GM12878 (cell line): ENCODE data around the gene SHC2.

Experiments
- CTCF ChIP-seq, 3 experiments: IDR thresholded peaks in 2 of 3; conservative IDR thresholded peaks in 1 of 3; 2 replicates each; pipeline ENCODE4 v1.5.1; 2011; ENCODE audit warnings: low read depth in 3 of 3, low read length in 3 of 3, mild to moderate bottlenecking in 3 of 3, control low read depth in 2 of 3, moderate library complexity in 2 of 3, inconsistent platforms in 1 of 3, mixed read lengths in 1 of 3; ENCODE audit not compliant: control insufficient read depth in 2 of 3, insufficient read depth in 1 of 3; ENCODE audit errors: extremely low read depth in 1 of 3
- ESRRA ChIP-seq: IDR thresholded peaks from 2 replicates; pipeline ENCODE4 v1.6.1; 2012; ENCODE audit warnings: mild to moderate bottlenecking, low read length, improper control_type of control experiment
- EZH2 ChIP-seq: IDR thresholded peaks from 2 replicates; pipeline ENCODE4 v1.6.1; 2012; ENCODE audit warnings: low read depth, mild to moderate bottlenecking, control low read depth, inconsistent platforms, low read length, borderline replicate concordance; ENCODE audit not compliant: control insufficient read depth
- JUND ChIP-seq: IDR thresholded peaks from 2 replicates; pipeline ENCODE4 v1.6.1; 2012; ENCODE audit warnings: low read depth, mild to moderate bottlenecking, low read length, improper control_type of control experiment, moderate library complexity
- LARP7 ChIP-seq: fragments of 450-650 bp; IDR thresholded peaks from 2 replicates; pipeline ENCODE4 v1.6.1; 2017; ENCODE audit warnings: mild to moderate bottlenecking
- MTA3 ChIP-seq: IDR thresholded peaks from 2 replicates; pipeline ENCODE4 v1.6.1; 2012; ENCODE audit warnings: low read length, inconsistent platforms, borderline replicate concordance
- POLR2AphosphoS5 ChIP-seq: IDR thresholded peaks from 2 replicates; pipeline ENCODE4 v1.6.1; 2011; ENCODE audit warnings: mild to moderate bottlenecking, low read length, inconsistent platforms
- REST ChIP-seq: IDR thresholded peaks from 2 replicates; pipeline ENCODE4 v1.6.1; 2012; ENCODE audit warnings: mild to moderate bottlenecking, low read depth, low read length
- TAF1 ChIP-seq: IDR thresholded peaks from 2 replicates; pipeline ENCODE4 v1.6.1; 2011; ENCODE audit warnings: mild to moderate bottlenecking, low read depth, low read length, borderline replicate concordance
- YY1 ChIP-seq: IDR thresholded peaks from 2 replicates; pipeline ENCODE4 v1.6.1; 2011; ENCODE audit warnings: low read depth, mild to moderate bottlenecking, low read length
- ZBTB40 ChIP-seq: fragments of 450-650 bp; IDR thresholded peaks from 2 replicates; pipeline ENCODE4 v1.6.1; 2016; ENCODE audit warnings: mild to moderate bottlenecking, moderate library complexity, borderline replicate concordance
- ZNF274 ChIP-seq: IDR thresholded peaks from one replicate; pipeline ENCODE4 v1.8.0; 2011; ENCODE audit not compliant: insufficient read length, insufficient read depth
- TF ChIP-seq, protein P1 (sequence below): IDR thresholded peaks from 2 replicates; pipeline ENCODE4 v1.6.1; 2011; ENCODE audit warnings: low read depth, low read length, improper control_type of control experiment, borderline replicate concordance

GRCh38 chr19:368630-369024 lies 92.2 kb downstream of the SHC2 start:
- TF ChIP-seq MTA3 (no peak), CTCF (IDR thresholded peaks at IDR 0.05 in 2 of 3, conservative IDR thresholded peaks at IDR 0.05 in 1 of 3; ENCODE audit: control insufficient read depth in 2 of 3, extremely low read depth in 1 of 3, insufficient read depth in 1 of 3, low read depth in 3 of 3, low read length in 3 of 3) (no peak), LARP7 (no peak), YY1 (no peak), TAF1 (no peak), REST (no peak), JUND (no peak), ESRRA (no peak), ZBTB40 (no peak), ZNF274 (no peak), POLR2AphosphoS5 (no peak), EZH2 (no peak)
- TF ChIP-seq, protein P1, sequence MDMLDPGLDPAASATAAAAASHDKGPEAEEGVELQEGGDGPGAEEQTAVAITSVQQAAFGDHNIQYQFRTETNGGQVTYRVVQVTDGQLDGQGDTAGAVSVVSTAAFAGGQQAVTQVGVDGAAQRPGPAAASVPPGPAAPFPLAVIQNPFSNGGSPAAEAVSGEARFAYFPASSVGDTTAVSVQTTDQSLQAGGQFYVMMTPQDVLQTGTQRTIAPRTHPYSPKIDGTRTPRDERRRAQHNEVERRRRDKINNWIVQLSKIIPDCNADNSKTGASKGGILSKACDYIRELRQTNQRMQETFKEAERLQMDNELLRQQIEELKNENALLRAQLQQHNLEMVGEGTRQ, result no peak
